GM12872 (cell line): ENCODE data around the gene GNL1.

Experiments
- CTCF ChIP-seq: IDR thresholded peaks from 3 replicates; pipeline ENCODE4 v1.5.1; 2011; ENCODE audit warnings: low read depth, mild to moderate bottlenecking, low read length, moderate library complexity; ENCODE audit not compliant: insufficient read depth

GNL1 gene

DNA sequence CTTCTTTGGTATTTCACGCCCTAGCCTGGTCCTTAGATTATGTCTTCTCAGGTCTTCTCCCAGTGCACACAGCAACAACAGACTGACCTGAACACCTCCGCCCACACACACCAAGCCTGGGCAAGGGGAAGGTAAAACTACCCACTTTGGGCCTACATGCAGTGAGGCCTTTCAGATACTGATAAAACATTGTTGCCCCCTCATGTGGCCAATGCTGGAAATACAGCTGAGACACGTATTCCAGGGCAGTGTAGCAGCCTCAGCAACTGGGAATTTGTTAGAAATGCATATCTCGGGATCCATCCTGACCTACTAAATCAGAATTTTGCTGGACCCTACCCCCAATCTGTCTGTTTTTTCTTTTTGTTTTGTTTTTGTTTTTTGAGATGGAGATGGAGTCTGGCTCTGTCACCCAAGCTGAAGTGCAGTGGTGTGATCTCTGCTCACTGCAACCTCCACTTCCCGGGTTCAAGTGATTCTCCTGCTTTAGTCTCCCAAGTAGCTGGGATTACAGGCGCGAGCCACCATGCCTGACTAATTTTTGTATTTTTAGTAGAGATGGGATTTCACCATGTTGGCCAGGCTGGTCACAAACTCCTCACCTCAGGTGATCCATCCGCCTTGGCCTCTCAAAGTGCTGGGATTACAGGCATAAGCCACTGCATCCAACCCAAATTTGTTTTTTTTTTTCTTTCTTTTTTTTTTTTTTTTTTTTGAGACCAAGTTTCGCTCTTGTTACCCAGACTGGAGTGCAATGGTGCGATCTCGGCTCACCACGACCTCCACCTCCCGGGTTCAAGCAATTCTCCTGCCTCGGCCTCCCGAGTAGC lies 41.2 kb upstream of the GNL1 start:
- TF ChIP-seq CTCF, result peak; percentile 85

GRCh38 chr6:30592287-30592686 lies 36.0 kb upstream of the GNL1 start:
- no peak for TF ChIP-seq CTCF

DNA sequence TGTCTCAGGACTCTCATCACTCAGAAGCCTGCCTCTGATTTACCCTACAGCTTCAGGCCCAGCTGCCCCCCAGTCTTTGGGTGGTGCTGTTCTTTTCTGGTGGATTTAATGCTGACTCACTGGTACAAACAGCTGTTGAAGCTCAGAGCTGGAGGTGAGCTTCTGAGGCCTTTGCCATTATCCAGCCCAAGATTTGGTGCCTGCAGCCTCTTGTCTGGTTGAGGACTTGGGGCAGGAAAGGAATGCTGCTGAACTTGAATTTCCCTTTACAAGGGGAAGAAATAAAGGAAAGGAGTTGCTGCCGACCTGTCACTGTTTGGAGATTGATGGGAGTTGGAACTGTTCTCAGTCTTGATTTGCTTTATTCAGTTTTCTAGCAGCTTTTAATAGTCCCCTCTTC lies 34.7 kb upstream of the GNL1 start:
- no peak for TF ChIP-seq CTCF

DNA sequence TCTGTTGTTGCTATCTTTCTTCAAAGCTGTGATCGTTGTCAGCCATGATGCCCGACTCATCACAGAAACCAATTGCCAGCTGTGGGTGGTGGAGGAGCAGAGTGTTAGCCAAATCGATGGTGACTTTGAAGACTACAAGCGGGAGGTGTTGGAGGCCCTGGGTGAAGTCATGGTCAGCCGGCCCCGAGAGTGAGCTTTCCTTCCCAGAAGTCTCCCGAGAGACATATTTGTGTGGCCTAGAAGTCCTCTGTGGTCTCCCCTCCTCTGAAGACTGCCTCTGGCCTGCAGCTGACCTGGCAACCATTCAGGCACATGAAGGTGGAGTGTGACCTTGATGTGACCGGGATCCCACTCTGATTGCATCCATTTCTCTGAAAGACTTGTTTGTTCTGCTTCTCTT lies 34.2 kb upstream of the GNL1 start:
- TF ChIP-seq CTCF, result no peak

GRCh38 chr6:30589754-30590358 lies 33.6 kb upstream of the GNL1 start:
- no peak for TF ChIP-seq CTCF

DNA sequence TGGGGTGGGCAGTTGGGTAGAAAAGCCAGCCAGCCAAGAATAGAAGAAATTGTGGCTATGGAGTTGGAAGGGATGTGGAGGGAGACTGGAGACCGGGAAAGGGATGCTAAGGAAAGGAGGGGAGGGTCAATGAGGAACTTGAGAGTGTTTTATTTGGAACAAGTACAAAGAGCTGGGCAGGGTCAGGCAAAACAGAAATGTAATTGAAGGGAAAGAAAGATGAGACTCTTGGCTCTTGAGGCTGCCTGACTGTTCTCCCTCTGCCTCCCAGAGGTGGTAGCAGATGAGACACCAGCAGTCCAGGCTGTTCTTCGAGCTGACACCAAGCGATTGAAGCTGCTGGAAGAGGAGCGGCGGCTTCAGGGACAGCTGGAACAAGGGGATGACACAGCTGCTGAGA lies 27.6 kb upstream of the GNL1 start:
- no peak for TF ChIP-seq CTCF

GRCh38 chr6:30578051-30578450 lies 21.8 kb upstream of the GNL1 start:
- TF ChIP-seq CTCF, result no peak
